ENCODE data around the gene MAP7D3. TPM values are rescaled to one million over a fixed set of nuclear protein-coding genes. Genes with fewer than 3 reads are reported as not detected.

The MAP7D3 gene
- total and polyA plus RNA-seq, 2 of the 8 experiments (the other 6 are each of a cell fraction or from before 2014, with no cell fraction given): 4.8 to 19.6 TPM

- no peak overlapping the region for H3K4ac ChIP-seq (replicated peaks; ENCODE audit: insufficient read length, low read depth, low read length)
- H3K4me2 ChIP-seq (ENCODE audit: insufficient read depth in 1 of 2, low read depth in 2 of 2, low read length in 2 of 2): no peak overlapping the region; a peak in 1 of 4 replicates
- H4K91ac ChIP-seq (replicated peaks; ENCODE audit: insufficient read length, low read length): no peak overlapping the region
- no peak overlapping the region for H2BK20ac ChIP-seq (ENCODE audit: low read length)
- no peaks in the 10 kb centered on the region for H3K9me3 ChIP-seq (ENCODE audit: insufficient read depth in 2 of 2, low read depth in 1 of 2, low read length in 1 of 2)
- no peaks in the 10 kb centered on the region for H3K36me3 ChIP-seq (ENCODE audit: control insufficient read depth in 2 of 4, insufficient read depth in 4 of 4, low read length in 3 of 4)
- no peak overlapping the region for H3K23ac ChIP-seq (ENCODE audit: insufficient read length)
- H3K27ac ChIP-seq (ENCODE audit: low read depth, low read length): no peak overlapping the region
- H3K14ac ChIP-seq (ENCODE audit: insufficient read length): no peak overlapping the region
- TF ChIP-seq POLR2AphosphoS5 (IDR thresholded peaks at IDR 0.05; ENCODE audit: low read depth, low read length) (no peak), KDM1A (IDR thresholded peaks at IDR 0.05; ENCODE audit: borderline replicate concordance, low read length) (no peak), GABPA (IDR thresholded peaks at IDR 0.05; ENCODE audit: borderline replicate concordance, insufficient read depth, low read length) (no peak), CBX8 (IDR thresholded peaks at IDR 0.05; ENCODE audit: borderline replicate concordance, low read depth, low read length) (no peak), BACH1 (IDR thresholded peaks at IDR 0.05; ENCODE audit: low read length) (no peak), RAD21 (IDR thresholded peaks at IDR 0.05 in 1 of 2, conservative IDR thresholded peaks at IDR 0.05 in 1 of 2; ENCODE audit: low read depth in 2 of 2, low read length in 2 of 2) (peak; percentile 38 to 59), FOSL1 (IDR thresholded peaks at IDR 0.05; ENCODE audit: insufficient read depth, low read depth, low read length) (no peak), BCL11A (IDR thresholded peaks at IDR 0.05; ENCODE audit: low read depth in 2 of 2, low read length in 2 of 2) (no peak), JUND (IDR thresholded peaks at IDR 0.05; ENCODE audit: low read length) (no peak)
- TF ChIP-seq, protein P1, sequence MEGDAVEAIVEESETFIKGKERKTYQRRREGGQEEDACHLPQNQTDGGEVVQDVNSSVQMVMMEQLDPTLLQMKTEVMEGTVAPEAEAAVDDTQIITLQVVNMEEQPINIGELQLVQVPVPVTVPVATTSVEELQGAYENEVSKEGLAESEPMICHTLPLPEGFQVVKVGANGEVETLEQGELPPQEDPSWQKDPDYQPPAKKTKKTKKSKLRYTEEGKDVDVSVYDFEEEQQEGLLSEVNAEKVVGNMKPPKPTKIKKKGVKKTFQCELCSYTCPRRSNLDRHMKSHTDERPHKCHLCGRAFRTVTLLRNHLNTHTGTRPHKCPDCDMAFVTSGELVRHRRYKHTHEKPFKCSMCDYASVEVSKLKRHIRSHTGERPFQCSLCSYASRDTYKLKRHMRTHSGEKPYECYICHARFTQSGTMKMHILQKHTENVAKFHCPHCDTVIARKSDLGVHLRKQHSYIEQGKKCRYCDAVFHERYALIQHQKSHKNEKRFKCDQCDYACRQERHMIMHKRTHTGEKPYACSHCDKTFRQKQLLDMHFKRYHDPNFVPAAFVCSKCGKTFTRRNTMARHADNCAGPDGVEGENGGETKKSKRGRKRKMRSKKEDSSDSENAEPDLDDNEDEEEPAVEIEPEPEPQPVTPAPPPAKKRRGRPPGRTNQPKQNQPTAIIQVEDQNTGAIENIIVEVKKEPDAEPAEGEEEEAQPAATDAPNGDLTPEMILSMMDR (IDR thresholded peaks at IDR 0.05; ENCODE audit: control extremely low read depth in 1 of 3, insufficient read depth in 1 of 3, low read depth in 1 of 3, low read length in 3 of 3): peak in 2 of 3 experiments; percentile 8 to 21; a peak in 2 of 4 replicates
- no peak for DNase-seq (ENCODE audit: low read depth in 1 of 2, low spot score in 2 of 2)
- peaks cover 3 to 4% of the 10 kb centered on the region in 2 experiments for H4K20me1 ChIP-seq (replicated peaks in 1 of 2; ENCODE audit: control insufficient read depth in 1 of 2, insufficient read depth in 2 of 2, low read length in 2 of 2)
- H3K23me2 ChIP-seq (ENCODE audit: low read depth, low read length): no peaks in the 10 kb centered on the region
- H2BK15ac ChIP-seq (ENCODE audit: low read length): no peak overlapping the region
- H2AK5ac ChIP-seq (ENCODE audit: low read depth, low read length): no peak overlapping the region
- CTCF ChIA-PET (ENCODE audit: partially characterized antibody): interaction anchor here (0.8 to 2.0 kb wide), 8 partner anchors 19 to 138 kb away, joined by 3 to 13 read pairs (median 4); partner anchors contain the start of gene FHL1
- no peak overlapping the region for H4K8ac ChIP-seq (ENCODE audit: extremely low read depth, insufficient read depth, low read length)
- H3K4me1 ChIP-seq (replicated peaks in 1 of 4; ENCODE audit: control insufficient read depth in 3 of 4, insufficient read depth in 4 of 4, low read length in 3 of 4): peaks cover 0 to 5% (median 3%) of the 10 kb centered on the region in 4 experiments; a peak in 4 of 7 replicates
- no peak overlapping the region for H3K9ac ChIP-seq (replicated peaks in 1 of 4; ENCODE audit: extremely low read depth in 1 of 4, low read depth in 3 of 4, low read length in 3 of 4)
- H3K27me3 ChIP-seq (replicated peaks in 1 of 4; ENCODE audit: control insufficient read depth in 3 of 4, extremely low read depth in 1 of 4, insufficient read depth in 3 of 4, low read length in 3 of 4): no peaks in the 10 kb centered on the region
- no peak overlapping the region for H2BK120ac ChIP-seq (replicated peaks; ENCODE audit: low read depth, low read length)
- no peak overlapping the region for H2BK5ac ChIP-seq (ENCODE audit: low read depth, low read length)
- FAIRE-seq: peak; percentile 50
- H3K56ac ChIP-seq (replicated peaks; ENCODE audit: insufficient read length, low read depth, low read length): no peak overlapping the region
- H2AFZ ChIP-seq (ENCODE audit: low read length): no peak overlapping the region
- H3K79me1 ChIP-seq (ENCODE audit: low read depth, low read length): no peaks in the 10 kb centered on the region
- POLR2A ChIA-PET (ENCODE audit: partially characterized antibody): no interaction called here
- H2BK12ac ChIP-seq (ENCODE audit: low read depth, low read length): 0 out of 2 replicates have a peak overlapping the region, but pooled peaks have one; percentile 60
- peaks cover 0 to 13% of the 10 kb centered on the region in 2 experiments; a peak in 2 of 4 replicates for H3K79me2 ChIP-seq (ENCODE audit: control insufficient read depth in 1 of 2, insufficient read depth in 2 of 2, low read length in 2 of 2)
- H3K18ac ChIP-seq (ENCODE audit: extremely low read depth, low read length): no peak overlapping the region
- 90% methylated on average over 8 of the region's 8 CpGs; no CpG with 5 or more reads in 1 of the 2 experiments for WGBS, 2 experiments (ENCODE audit: extremely low coverage in 1 of 2, insufficient coverage in 1 of 2, insufficient read length in 1 of 2, insufficient replicate concordance in 2 of 2, low coverage in 1 of 2, low lambda C conversion rate in 2 of 2, missing lambda C conversion rate in 1 of 2)
- no peak overlapping the region for H3K4me3 ChIP-seq (ENCODE audit: extremely low read depth in 1 of 4, insufficient read depth in 2 of 4, low read depth in 3 of 4, low read length in 4 of 4)
- no peak overlapping the region for H4K5ac ChIP-seq (ENCODE audit: insufficient read length, low read depth, low read length)
Measured at GRCh38 chrX:136166221-136166855, 84.9 kb downstream of the MAP7D3 start.
